BJ (cell line): Measurements from ENCODE around the gene KIAA1958. TPM values are rescaled to one million over a fixed set of nuclear protein-coding genes. Genes with fewer than 3 reads are reported as not detected.

Experiments
- CTCF ChIA-PET: fragments of 350-600 bp; formaldehyde crosslinking; extraction: SDS; loops from one replicate; lab custom pipeline; 2021; ENCODE audit warnings: antibody characterized with exemption, inconsistent platforms; lab: Yijun Ruan, JAX
- POLR2A ChIA-PET: fragments of 300-600 bp; sonication (Branson Sonifier 250); formaldehyde crosslinking; extraction: SDS; loops from one replicate; lab custom pipeline; 2021; ENCODE audit warnings: antibody characterized with exemption; lab: Charles Lee
- DNase-seq: peaks from one replicate; pipeline ENCODE4 v3.0.0-alpha.2; 2011; ENCODE audit warnings: low read depth
- H3K27me3 ChIP-seq: 2 replicates; pipeline ENCODE4 v1.6.0; 2011; ENCODE audit warnings: low read length; ENCODE audit not compliant: control insufficient read depth, insufficient read depth
- H3K36me3 ChIP-seq: 2 replicates; pipeline ENCODE4 v1.5.1; 2011; ENCODE audit warnings: low read length; ENCODE audit not compliant: control insufficient read depth, insufficient read depth
- H3K4me3 ChIP-seq: 2 replicates; pipeline ENCODE4 v1.5.1; 2011; ENCODE audit warnings: low read depth, mild to moderate bottlenecking, control low read depth, low read length
- CTCF ChIP-seq: IDR thresholded peaks from 2 replicates; pipeline ENCODE4 v1.5.1; 2011; ENCODE audit warnings: low read depth, mild to moderate bottlenecking, control low read depth, inconsistent platforms, low read length, moderate library complexity; ENCODE audit not compliant: insufficient read depth
- polyA plus RNA-seq: library from polyadenylated mRNA; depleted of rRNA; stranded (reverse); fragments of >200 nt; gene quantifications from 2 replicates; pipeline ENCODE4 v1.2.3, GENCODE V29; 2011

The KIAA1958 gene
- polyA plus RNA-seq, 1 experiment, result 2.2 TPM

DNA sequence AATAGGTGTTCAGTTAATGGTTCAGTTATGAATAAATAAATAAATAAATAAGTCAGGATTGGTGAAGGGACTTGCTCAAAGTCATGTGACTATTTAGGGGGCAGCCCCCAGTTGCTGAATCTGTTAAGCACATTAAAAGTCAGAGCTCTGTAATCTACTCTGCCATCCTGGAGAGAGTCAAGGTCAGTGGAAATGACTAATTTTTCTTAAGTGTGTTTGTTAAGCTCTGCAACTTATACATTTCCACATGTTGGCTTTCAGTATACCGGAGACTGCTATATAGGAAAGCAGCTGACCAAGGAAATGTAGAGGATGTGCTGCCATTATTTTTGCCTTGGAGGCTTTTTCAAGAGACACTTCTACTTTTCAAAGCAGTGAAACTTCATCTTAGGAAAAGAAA lies 57.9 kb downstream of the KIAA1958 start:
- Histone ChIP-seq H3K27me3 (no peaks in the 10 kb centered on the region), H3K4me3 (no peak overlapping the region), H3K36me3 (no peaks in the 10 kb centered on the region)
- no peak for TF ChIP-seq CTCF
- POLR2A ChIA-PET, result no interaction called here
- CTCF ChIA-PET, result no interaction called here
- no peak for DNase-seq

- POLR2A ChIA-PET, result no interaction called here
- CTCF ChIA-PET, result no interaction called here
- Histone ChIP-seq H3K4me3 (no peak overlapping the region), H3K27me3 (no peaks in the 10 kb centered on the region), H3K36me3 (no peaks in the 10 kb centered on the region)
- no peak for DNase-seq
- TF ChIP-seq CTCF, result no peak
These were observed 58.6 kb downstream of the KIAA1958 start for GRCh38 chr9:112545237-112545636.

DNA sequence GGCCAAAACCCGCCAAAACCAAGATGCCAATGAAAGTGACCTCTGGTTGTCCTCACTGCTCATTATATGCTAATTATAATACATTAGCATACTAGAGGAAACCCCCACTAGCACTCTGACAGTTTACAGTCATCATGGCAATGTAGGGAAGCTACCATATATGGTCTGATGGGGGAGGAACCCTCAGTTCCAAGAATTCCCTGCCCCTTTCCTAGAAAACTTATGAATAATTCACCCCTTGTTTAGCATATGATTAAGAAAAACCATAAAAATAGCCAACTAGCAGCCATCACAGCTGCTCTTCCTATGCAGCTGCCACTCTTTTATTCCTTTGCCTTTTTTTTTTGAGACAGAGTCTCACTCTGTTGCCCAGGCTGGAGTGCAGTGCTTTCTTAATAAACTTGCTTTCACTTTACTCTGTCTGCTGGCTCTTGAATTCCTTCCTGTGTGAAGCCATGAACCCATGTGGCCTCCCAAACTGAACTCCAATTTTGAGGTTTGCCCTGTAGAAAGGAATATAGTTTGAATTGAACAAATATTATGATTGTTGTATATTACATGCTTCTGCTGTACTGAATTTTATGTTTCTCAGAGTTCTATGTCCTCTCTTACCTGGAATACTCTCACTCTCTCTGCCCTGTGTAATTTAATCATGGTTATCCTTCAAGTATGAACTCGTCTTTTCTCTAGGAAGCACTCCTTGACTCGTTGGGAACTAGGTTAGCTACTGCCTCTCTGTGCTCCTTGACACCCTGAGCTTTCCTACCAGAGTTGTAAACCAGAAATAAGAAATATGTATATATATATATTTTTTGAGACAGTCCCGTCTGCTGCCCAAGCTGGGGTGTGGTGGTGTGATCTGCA lies 59.8 kb downstream of the KIAA1958 start:
- CTCF ChIA-PET, result no interaction called here
- POLR2A ChIA-PET, result no interaction called here

DNA sequence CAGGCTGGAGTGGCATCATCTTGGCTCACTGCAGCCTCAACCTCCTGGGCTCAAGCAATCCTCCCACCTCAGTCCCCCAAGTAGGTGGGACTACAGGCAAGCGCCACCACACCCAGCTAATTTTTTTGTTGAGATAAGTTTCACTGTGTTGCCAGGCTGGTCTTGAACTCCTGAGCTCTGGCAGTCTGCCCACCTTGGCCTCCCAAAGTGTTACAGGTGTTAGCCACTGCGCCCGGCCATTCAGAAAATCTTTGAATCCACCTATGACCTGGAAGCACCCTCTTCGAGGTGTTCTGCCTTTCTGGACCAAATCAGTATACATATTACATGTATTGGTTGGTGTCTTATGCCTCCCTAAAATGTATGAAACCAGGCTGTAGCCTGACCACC lies 61.4 kb downstream of the KIAA1958 start:
- ChIA-PET POLR2A (no interaction called here), CTCF (no interaction called here)

More for the DNA sequence above, 59.8 kb downstream of the KIAA1958 start:
- TF ChIP-seq CTCF, result no peak
- DNase-seq, result no peak
- Histone ChIP-seq H3K36me3 (no peaks in the 10 kb centered on the region), H3K27me3 (no peaks in the 10 kb centered on the region), H3K4me3 (no peak overlapping the region)

More for the DNA sequence above, 61.4 kb downstream of the KIAA1958 start:
- Histone ChIP-seq H3K4me3 (no peak overlapping the region), H3K36me3 (no peaks in the 10 kb centered on the region), H3K27me3 (no peaks in the 10 kb centered on the region)
- TF ChIP-seq CTCF, result no peak
- no peak for DNase-seq
